Activated CD8-positive, alpha-beta memory T cell treated with anti-CD3 and anti-CD28 coated beads for 48 hours (primary cell): ENCODE results near the gene MLF1.
"Not testable (repeated sequence)": the region's sequence is repeated elsewhere in the genome, so short reads cannot be mapped to it uniquely, and the experiment has no call there.

Source experiments
- DNase-seq, 3 experiments: peaks; one replicate each; pipeline ENCODE4 v3.0.0-alpha.2; 2020; ENCODE audit warnings: low read depth in 2 of 3, low spot score in 2 of 3

The MLF1 gene, protein sequence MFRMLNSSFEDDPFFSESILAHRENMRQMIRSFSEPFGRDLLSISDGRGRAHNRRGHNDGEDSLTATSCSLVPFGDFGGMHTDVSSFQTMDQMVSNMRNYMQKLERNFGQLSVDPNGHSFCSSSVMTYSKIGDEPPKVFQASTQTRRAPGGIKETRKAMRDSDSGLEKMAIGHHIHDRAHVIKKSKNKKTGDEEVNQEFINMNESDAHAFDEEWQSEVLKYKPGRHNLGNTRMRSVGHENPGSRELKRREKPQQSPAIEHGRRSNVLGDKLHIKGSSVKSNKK

GRCh38 chr3:158570999-158571702 is at the start of gene MLF1:
MLF1 (plus strand) TSS chr3:158571194; CDS start chr3:158571301, 107 bp downstream.
- DNase-seq = peak; percentile 20 to 71 (median 53)

DNA sequence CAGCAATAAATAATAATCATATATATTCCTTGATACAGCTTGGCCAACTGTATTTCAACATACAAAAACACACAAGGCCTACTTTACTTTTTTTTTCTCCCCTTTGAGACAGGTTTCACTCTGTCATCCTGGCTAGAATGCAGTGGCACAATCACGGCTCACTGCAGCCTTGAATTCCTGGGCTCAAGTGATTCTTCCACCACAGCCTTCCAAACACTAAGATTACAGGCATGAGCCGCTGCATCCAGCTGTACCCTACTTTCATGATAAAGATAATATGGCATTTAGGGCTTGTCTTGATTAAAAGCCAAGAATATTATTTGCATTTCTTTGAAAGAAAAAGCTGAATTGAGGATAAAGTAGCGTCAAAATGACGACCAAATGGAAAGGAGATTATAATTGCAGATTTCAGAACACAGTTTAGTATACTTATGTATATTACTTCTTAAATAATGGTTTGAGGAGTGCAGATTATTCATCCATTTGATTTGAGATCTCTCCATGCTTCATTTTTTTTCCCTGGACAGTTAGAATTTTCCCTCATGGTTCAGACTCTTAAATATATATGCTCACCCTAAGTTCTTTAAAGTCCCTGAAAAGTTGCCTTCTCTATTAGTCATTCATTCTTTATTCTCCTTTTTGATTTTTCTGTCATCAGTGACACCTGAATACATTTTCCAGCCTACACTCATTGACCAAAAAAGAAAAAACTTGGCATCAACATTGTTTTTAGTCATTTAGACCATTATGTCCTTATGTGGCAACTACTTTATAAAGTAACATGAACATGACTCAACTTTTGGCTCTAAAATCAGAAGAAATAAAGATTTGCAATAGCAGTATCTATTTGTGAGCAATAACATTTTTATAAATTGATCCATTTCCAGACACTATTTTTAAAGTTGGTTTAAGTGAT is 48.5 kb upstream of the MLF1 start:
- DNase-seq = no peak

DNA sequence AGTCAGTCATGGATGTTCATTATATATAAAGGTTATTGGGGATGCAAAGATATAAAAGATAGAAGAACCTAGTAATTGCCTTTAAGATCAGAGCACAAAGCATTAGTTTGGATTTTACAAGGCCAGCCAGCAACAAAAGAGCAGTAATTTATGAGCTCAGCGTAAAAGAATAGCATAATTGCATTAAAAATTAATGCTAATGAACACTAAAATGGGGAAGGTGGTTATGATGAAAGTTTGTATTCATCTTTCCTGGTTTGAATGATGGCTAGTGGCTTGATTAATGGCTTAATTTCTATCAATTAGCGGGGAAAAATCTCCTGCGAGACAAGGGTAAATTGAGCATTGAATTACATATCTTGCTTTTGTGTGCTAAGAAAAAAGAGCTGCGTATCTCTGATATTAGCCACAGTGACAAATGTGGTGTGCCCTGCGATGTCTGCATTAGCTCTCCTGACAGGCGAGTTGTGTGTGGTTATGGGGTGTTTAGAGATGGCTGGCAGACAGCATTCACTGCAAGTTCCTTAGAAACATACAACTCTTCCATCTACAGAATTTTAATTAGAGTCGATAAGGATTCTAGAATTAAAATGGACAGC is 42.8 kb upstream of the MLF1 start:
- DNase-seq = no peak

DNA sequence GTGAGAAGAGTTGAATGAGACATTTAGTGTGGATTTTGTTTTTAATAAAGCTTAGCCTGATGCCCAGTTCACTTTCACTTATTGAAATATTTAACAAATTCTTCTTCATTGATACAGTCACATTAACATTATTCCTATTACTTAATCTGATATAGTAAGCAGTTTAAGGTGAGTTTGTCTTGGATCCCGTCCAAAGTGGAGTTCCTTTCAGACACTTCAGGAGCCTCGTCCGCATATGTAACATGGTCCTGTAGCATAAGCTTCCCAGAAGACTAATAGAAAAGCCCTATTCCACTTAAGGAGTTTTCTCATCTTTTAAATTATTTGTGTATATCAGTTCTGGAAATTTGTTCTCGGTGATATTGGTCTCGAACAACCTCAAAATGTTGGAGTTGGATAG is 39.7 kb upstream of the MLF1 start:
- no peak for DNase-seq

GRCh38 chr3:158532099-158532734 is 38.8 kb upstream of the MLF1 start:
- no peak for DNase-seq

DNA sequence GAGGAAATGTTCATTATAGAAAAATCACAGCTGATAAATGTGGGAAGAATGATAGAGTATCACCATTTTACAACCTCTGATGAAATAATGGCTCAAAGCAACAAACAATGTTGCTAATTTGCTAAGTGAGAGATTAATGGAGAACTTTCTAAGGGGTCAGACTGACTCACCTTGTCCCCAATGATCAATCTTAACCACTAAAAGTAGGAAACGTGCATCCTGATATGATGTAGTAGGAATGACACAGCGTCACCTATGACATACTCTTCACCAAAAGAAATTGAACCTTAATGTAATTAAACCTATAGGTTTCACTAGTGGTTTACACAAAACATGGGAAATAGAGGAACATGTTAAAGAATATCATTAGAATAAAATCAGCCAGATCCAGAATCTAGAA is 35.1 kb upstream of the MLF1 start:
- DNase-seq = no peak

- DNase-seq = no peak
Observed at GRCh38 chr3:158539414-158540014, 31.5 kb upstream of the MLF1 start.

DNA sequence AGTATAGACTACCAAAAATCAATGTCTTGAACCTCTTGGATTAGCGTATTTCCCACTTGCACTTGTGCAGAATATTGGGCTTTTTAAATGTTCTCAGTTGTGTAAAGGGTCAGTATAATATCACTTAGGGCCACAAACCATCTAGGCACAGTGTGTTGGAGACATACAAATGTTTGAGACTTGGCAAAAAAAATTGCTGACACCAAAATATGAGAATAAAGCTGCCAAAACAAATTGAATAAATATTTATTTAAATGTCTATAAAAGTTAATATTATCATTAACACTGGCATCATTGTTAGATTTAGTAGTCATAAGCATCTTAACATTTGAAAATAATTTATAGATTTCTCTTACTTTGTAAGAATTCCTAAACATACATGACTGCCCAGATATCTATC is 30.9 kb upstream of the MLF1 start:
- DNase-seq = no peak

DNA sequence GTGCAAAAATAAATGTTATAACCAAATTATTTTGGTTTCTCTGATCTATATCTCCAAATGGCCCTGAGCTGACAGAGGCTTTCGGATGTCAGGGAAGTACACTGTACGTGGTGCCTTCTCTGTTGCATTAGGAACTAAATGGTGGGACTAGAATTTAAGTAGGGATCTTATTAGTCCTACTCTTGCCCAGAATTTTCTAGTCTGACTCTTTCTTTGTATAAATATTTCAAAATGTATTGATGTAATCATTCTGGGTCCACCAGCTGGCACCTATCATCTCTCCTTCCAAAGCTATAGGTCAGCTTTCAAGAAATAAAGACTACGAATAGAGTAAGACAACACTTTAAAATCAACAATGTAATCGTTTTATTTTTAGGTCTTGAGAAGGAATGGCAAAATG is 22.3 kb upstream of the MLF1 start:
- DNase-seq = no peak

DNA sequence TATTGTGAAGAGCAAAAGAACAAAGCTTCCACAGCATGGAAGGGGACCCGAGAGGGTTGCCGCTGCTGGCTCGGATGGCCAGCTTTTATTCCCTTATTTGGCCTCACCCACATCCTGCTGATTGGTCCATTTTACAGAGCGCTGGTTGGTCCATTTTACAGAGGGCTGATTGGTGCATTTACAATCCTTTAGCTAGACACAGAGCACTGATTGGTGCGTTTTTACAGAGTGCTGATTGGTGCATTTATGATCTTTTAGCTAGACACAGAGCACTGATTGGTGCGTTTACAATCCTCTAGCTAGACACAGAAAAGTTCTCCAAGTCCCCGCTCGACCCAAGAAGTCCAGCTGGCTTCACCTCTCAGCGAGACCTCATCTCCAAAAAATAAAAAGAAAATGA is 21.1 kb upstream of the MLF1 start:
- DNase-seq = not testable (repeated sequence)

DNA sequence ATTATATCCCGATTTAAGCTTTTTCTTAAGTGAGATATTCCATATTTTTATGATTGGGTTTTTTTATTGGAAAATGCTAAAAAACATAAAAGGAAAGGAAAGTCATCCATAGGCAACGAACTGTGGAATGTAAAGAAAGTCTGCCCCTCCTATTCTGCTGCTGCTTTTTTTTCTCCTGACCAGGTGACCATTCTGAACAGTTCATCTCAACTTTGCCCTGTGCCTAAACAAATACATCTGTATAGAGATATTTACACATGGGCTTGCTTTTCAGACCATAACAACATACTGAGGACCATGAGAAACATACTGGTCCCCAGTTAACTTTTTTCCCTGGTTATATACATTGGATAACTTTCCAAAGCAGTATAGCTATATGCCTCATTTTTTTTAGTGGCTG is 18.9 kb upstream of the MLF1 start:
- no peak for DNase-seq

GRCh38 chr3:158559504-158559903 is 11.5 kb upstream of the MLF1 start:
- DNase-seq = no peak

DNA sequence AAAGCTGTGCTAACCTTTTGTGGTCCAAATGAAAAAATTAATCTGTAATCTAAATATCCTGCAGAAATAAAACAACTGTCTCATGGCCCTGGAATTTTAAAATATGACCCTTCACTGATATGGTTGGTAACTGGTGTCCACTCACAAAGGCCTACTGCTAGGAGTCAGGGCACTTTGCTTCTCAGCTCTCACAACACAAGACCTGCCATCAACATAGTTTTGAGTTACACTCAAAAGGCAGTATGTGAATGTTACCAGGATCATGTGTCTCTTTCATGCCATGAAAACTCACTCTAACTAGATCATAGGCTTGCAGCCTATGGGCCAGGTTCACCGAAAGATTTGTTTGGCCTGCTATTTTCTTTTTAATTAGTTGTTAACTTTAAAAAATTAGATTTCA is 10.0 kb upstream of the MLF1 start:
- DNase-seq = no peak

GRCh38 chr3:158562674-158563073 is 8.3 kb upstream of the MLF1 start:
- DNase-seq = no peak

GRCh38 chr3:158563076-158563475 is 7.9 kb upstream of the MLF1 start:
- no peak for DNase-seq

GRCh38 chr3:158565076-158565475 is 5.9 kb upstream of the MLF1 start:
- DNase-seq = no peak

DNA sequence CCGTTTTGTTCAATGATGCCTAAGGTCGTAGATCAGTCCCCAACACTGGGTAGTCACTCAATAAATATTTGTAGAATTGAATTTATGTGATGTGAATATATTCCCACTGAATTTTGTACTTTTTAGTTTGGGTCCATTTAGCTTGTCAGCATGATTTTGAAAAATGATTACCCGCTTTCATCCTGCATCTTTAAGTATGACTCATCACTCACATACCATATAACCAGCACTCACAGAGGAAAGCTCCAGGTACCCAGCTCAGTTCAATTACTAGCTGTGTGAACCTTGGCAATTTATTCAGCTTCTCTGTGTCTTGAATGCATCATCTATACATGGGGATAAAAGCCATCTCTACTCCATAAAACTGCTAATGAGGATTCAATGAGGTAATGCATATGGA is 2.2 kb upstream of the MLF1 start:
- DNase-seq = no peak

GRCh38 chr3:158569794-158570193 is 1.2 kb upstream of the MLF1 start:
- DNase-seq = no peak

- no peak for DNase-seq
Observed at GRCh38 chr3:158571969-158572765, 1.2 kb downstream of the MLF1 start.

DNA sequence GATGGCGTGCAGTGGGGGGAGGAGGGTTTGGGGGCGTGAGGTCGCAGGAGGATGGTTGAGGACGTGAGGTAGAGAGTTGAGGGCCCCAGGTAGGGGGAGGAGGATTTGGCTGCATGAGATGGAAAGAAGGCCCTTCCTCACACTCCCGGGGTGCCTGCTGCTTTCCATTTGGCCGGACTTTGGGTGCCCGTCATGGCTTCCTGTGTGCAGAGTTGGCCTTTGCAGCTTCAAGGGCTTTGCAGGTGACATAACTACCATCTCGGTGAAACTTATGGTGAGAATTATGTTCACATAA is 1.7 kb downstream of the MLF1 start:
- DNase-seq = no peak
